ENCODE measurements around the gene LMF1.

- no peak for TF ChIP-seq CTCF (IDR thresholded peaks at IDR 0.05)
- TF ChIP-seq POLR2A (IDR thresholded peaks at IDR 0.05): no peak
Observed at GRCh38 chr16:813916-814412, 156.8 kb downstream of the LMF1 start.
